ENCODE data around the gene PIRT. TPM values are rescaled to one million over a fixed set of nuclear protein-coding genes. Genes with fewer than 3 reads are reported as not detected.

PIRT gene
- total RNA-seq, 1 donor from 2014 or later = not detected

DNA sequence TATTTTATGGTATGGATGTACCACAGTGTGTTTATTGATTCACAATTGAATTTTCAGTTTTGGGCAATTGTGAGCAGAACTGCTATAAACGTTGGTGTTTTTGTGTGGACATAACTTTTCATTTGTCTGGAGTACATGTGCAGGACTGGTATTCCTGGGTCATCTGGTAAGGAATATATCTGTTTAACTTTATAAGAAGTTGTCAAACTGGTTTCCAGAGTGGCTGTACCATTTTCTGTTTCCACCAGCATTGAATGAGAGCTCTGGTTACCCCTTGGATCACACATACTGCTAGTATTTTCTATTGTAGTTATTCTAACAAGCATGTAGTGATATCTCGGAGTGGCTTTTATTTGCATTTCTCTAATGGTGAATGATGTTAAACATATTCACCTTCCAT, 58.3 kb downstream of the PIRT start:
- Mint-ChIP-seq H3K36me3 (ENCODE audit: low read depth, unreplicated experiment) (no peaks in the 10 kb centered on the region), H3K9me3 (ENCODE audit: unreplicated experiment) (no peaks in the 10 kb centered on the region), H3K27ac (ENCODE audit: unreplicated experiment) (no peak overlapping the region), H3K4me3 (ENCODE audit: unreplicated experiment) (no peak overlapping the region), H3K27me3 (ENCODE audit: unreplicated experiment) (peaks cover 4% of the 10 kb centered on the region), H3K4me1 (ENCODE audit: unreplicated experiment) (no peaks in the 10 kb centered on the region)
- DNase-seq (ENCODE audit: low spot score) = no peak
- TF ChIP-seq, protein P1, sequence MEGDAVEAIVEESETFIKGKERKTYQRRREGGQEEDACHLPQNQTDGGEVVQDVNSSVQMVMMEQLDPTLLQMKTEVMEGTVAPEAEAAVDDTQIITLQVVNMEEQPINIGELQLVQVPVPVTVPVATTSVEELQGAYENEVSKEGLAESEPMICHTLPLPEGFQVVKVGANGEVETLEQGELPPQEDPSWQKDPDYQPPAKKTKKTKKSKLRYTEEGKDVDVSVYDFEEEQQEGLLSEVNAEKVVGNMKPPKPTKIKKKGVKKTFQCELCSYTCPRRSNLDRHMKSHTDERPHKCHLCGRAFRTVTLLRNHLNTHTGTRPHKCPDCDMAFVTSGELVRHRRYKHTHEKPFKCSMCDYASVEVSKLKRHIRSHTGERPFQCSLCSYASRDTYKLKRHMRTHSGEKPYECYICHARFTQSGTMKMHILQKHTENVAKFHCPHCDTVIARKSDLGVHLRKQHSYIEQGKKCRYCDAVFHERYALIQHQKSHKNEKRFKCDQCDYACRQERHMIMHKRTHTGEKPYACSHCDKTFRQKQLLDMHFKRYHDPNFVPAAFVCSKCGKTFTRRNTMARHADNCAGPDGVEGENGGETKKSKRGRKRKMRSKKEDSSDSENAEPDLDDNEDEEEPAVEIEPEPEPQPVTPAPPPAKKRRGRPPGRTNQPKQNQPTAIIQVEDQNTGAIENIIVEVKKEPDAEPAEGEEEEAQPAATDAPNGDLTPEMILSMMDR (IDR thresholded peaks at IDR 0.05; ENCODE audit: unreplicated experiment) = no peak

GRCh38 chr17:10777890-10778289, 60.0 kb downstream of the PIRT start:
- no peaks in the 10 kb centered on the region for H3K9me3 Mint-ChIP-seq (ENCODE audit: unreplicated experiment)
- TF ChIP-seq, protein P1 (IDR thresholded peaks at IDR 0.05; ENCODE audit: unreplicated experiment) = no peak
- H3K4me1 Mint-ChIP-seq (ENCODE audit: unreplicated experiment) = no peaks in the 10 kb centered on the region
- no peak overlapping the region for H3K27ac Mint-ChIP-seq (ENCODE audit: unreplicated experiment)
- no peak for DNase-seq (ENCODE audit: low spot score)
- peaks cover 1% of the 10 kb centered on the region for H3K27me3 Mint-ChIP-seq (ENCODE audit: unreplicated experiment)
- H3K36me3 Mint-ChIP-seq (ENCODE audit: low read depth, unreplicated experiment) = no peaks in the 10 kb centered on the region
- no peak overlapping the region for H3K4me3 Mint-ChIP-seq (ENCODE audit: unreplicated experiment)

DNA sequence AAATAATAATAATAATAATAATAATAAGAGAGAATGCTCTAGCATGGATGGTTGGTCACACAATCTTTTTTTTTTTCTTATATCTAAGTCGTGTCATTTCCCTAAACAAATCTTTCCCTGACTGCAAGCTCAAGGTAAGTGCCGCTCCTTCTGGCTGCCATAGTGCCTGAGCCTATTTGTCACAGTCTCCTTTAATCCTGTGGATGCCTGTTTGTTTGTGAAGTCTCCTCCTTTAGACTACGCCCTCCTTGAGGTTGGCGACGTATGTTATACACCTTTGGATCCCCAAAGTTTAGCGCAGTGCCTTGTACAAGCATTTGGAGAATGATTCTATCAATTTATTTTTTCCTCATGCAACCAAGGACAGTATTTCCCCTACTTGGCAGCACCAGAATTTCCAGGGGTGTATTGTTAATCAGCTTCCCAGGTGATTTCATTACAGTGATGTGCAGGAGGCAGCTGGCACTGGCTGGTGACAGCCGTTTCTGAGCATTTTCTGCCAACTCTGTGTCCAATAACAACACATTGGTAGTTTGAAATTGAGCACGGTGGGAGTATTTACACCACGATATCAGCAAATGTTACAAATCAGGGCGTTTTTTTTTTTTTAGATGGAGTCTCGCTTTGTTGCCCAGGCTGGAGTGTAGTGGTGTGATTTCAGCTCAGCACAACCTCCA, 60.6 kb downstream of the PIRT start:
- H3K9me3 Mint-ChIP-seq (ENCODE audit: unreplicated experiment) = no peaks in the 10 kb centered on the region
- no peak for DNase-seq (ENCODE audit: low spot score)
- no peak overlapping the region for H3K4me3 Mint-ChIP-seq (ENCODE audit: unreplicated experiment)
- no peak overlapping the region for H3K27ac Mint-ChIP-seq (ENCODE audit: unreplicated experiment)
- H3K27me3 Mint-ChIP-seq (ENCODE audit: unreplicated experiment) = peaks cover 1% of the 10 kb centered on the region
- H3K4me1 Mint-ChIP-seq (ENCODE audit: unreplicated experiment) = no peaks in the 10 kb centered on the region
- H3K36me3 Mint-ChIP-seq (ENCODE audit: low read depth, unreplicated experiment) = no peaks in the 10 kb centered on the region
- TF ChIP-seq, protein P1 (IDR thresholded peaks at IDR 0.05; ENCODE audit: unreplicated experiment) = no peak

- H3K27ac Mint-ChIP-seq (ENCODE audit: unreplicated experiment) = no peak overlapping the region
- TF ChIP-seq, protein P1 (IDR thresholded peaks at IDR 0.05; ENCODE audit: unreplicated experiment) = no peak
- H3K27me3 Mint-ChIP-seq (ENCODE audit: unreplicated experiment) = peaks cover 1% of the 10 kb centered on the region
- no peaks in the 10 kb centered on the region for H3K9me3 Mint-ChIP-seq (ENCODE audit: unreplicated experiment)
- H3K4me3 Mint-ChIP-seq (ENCODE audit: unreplicated experiment) = no peak overlapping the region
- no peaks in the 10 kb centered on the region for H3K36me3 Mint-ChIP-seq (ENCODE audit: low read depth, unreplicated experiment)
- H3K4me1 Mint-ChIP-seq (ENCODE audit: unreplicated experiment) = no peaks in the 10 kb centered on the region
- DNase-seq (ENCODE audit: low spot score) = no peak
Measured at GRCh38 chr17:10776381-10776780, 61.5 kb downstream of the PIRT start.

DNA sequence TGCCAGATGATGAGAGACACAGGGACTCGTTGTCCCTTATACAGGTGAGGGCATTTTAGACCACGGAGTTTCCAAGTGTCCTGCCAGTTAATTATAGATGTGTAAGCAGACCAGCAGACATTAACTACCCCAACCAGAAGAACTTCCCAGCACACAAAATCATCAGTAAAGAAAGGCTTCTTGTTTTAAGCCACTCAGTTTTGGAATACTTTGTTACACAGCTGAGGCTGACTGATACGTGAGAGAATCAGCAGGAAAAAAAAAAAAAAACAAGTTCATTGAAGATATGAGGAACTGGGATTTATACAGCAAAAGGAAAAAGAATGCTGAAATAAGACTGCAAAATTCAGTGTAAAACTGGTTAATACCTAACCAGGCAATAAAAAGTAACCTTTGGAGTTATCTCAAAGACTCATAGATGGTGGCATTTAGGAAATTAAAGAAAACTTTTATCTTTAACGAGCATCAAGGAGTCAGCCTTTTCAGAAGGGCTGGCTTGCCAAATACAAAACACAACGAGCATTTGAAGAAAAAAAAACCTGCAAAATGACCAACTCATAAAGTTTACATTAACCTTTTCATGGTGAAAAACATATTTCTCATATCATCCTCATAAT, 62.0 kb downstream of the PIRT start:
- no peak overlapping the region for H3K27ac Mint-ChIP-seq (ENCODE audit: unreplicated experiment)
- H3K9me3 Mint-ChIP-seq (ENCODE audit: unreplicated experiment) = no peaks in the 10 kb centered on the region
- H3K36me3 Mint-ChIP-seq (ENCODE audit: low read depth, unreplicated experiment) = no peaks in the 10 kb centered on the region
- H3K27me3 Mint-ChIP-seq (ENCODE audit: unreplicated experiment) = peaks cover 1% of the 10 kb centered on the region
- no peaks in the 10 kb centered on the region for H3K4me1 Mint-ChIP-seq (ENCODE audit: unreplicated experiment)
- no peak overlapping the region for H3K4me3 Mint-ChIP-seq (ENCODE audit: unreplicated experiment)
- TF ChIP-seq, protein P1 (IDR thresholded peaks at IDR 0.05; ENCODE audit: unreplicated experiment) = no peak
- no peak for DNase-seq (ENCODE audit: low spot score)
